ENCODE measurements around the gene ADAMTSL1. TPM values are rescaled to one million over a fixed set of nuclear protein-coding genes. Genes with fewer than 3 reads are reported as not detected.

The ADAMTSL1 gene
- total and polyA plus RNA-seq, 2 of the 13 experiments (the other 11 are each of a cell fraction or from before 2014, with no cell fraction given), result not detected

DNA sequence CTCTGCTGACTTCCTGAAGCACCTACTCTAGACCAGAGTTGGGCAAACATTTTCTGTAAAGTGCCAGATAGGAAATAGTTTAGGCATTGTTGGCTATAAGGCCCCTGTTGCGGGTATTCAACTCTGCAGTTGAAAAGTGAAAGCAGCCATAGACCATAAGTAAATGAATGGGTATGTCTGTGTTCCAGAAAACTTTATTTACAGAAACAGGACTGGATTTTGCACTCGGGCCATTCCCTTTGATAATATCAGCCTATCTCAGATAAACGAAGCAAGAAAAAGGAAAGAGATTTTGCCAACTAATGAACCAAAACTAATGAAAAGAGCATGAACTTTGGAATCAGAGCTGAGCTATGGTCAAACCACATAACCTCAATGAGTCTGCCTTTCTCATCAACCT, 374.7 kb downstream of the ADAMTSL1 start:
- ATAC-seq (no peak), DNase-seq (ENCODE audit: low spot score) (no peak), FAIRE-seq (no peak)
- 4% methylated on average over 3 of the region's 3 CpGs for WGBS (ENCODE audit: low lambda C conversion rate)
- Histone ChIP-seq H3K4me2 (ENCODE audit: low read depth, low read length) (no peak overlapping the region), H3K9me3 (ENCODE audit: low read length) (no peaks in the 10 kb centered on the region), H2AFZ (ENCODE audit: low read length) (no peak overlapping the region), H3K36me3 (replicated peaks in 1 of 2; ENCODE audit: control insufficient read depth in 1 of 2, insufficient read depth in 2 of 2, low read length in 2 of 2) (no peaks in the 10 kb centered on the region), H3K79me2 (ENCODE audit: insufficient read depth, low read length) (no peaks in the 10 kb centered on the region), H3K27me3 (ENCODE audit: control insufficient read depth in 1 of 2, insufficient read depth in 2 of 2, low read length in 2 of 2) (no peaks in the 10 kb centered on the region; a peak in 2 of 5 replicates), H3K4me1 (ENCODE audit: insufficient read depth, low read length) (no peaks in the 10 kb centered on the region), H3K4me3 (replicated peaks in 1 of 3; ENCODE audit: insufficient read depth in 1 of 3, low read depth in 2 of 3, low read length in 3 of 3) (no peak overlapping the region), H4K20me1 (ENCODE audit: insufficient read depth, low read length) (no peaks in the 10 kb centered on the region), H3K9ac (ENCODE audit: insufficient read depth, low read depth, low read length) (no peak overlapping the region), H3K27ac (ENCODE audit: extremely low read length, insufficient read depth, low read length) (no peak overlapping the region)
- no TSS peak for BruUV-seq (replicated peaks)
- ChIA-PET CTCF (ENCODE audit: low intra/inter-chr PET ratio, low total read pairs) (no interaction called here), POLR2A (no interaction called here)
- in situ Hi-C loops (cut with HindIII; ENCODE audit: extremely low pct_ligation_motif_present, low pct_unique_long_range_greater_than_20kb), result no loop called here
- intact Hi-C loops (cut with micrococcal nuclease; ENCODE audit: unreplicated experiment), result loop anchor here (10.0 kb wide), 1 partner anchor 596 kb away; no protein-coding TSS in a partner anchor
- TF ChIP-seq, protein P1, sequence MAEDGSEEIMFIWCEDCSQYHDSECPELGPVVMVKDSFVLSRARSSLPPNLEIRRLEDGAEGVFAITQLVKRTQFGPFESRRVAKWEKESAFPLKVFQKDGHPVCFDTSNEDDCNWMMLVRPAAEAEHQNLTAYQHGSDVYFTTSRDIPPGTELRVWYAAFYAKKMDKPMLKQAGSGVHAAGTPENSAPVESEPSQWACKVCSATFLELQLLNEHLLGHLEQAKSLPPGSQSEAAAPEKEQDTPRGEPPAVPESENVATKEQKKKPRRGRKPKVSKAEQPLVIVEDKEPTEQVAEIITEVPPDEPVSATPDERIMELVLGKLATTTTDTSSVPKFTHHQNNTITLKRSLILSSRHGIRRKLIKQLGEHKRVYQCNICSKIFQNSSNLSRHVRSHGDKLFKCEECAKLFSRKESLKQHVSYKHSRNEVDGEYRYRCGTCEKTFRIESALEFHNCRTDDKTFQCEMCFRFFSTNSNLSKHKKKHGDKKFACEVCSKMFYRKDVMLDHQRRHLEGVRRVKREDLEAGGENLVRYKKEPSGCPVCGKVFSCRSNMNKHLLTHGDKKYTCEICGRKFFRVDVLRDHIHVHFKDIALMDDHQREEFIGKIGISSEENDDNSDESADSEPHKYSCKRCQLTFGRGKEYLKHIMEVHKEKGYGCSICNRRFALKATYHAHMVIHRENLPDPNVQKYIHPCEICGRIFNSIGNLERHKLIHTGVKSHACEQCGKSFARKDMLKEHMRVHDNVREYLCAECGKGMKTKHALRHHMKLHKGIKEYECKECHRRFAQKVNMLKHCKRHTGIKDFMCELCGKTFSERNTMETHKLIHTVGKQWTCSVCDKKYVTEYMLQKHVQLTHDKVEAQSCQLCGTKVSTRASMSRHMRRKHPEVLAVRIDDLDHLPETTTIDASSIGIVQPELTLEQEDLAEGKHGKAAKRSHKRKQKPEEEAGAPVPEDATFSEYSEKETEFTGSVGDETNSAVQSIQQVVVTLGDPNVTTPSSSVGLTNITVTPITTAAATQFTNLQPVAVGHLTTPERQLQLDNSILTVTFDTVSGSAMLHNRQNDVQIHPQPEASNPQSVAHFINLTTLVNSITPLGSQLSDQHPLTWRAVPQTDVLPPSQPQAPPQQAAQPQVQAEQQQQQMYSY (CRISPR knock-in tag; IDR thresholded peaks at IDR 0.05), result no peak
- no peak for TF ChIP-seq ZNF777 (CRISPR knock-in tag; IDR thresholded peaks at IDR 0.05)
- no peak for TF ChIP-seq YY1 (IDR thresholded peaks at IDR 0.05; ENCODE audit: insufficient read depth, insufficient replicate concordance, low read depth, low read length)

DNA sequence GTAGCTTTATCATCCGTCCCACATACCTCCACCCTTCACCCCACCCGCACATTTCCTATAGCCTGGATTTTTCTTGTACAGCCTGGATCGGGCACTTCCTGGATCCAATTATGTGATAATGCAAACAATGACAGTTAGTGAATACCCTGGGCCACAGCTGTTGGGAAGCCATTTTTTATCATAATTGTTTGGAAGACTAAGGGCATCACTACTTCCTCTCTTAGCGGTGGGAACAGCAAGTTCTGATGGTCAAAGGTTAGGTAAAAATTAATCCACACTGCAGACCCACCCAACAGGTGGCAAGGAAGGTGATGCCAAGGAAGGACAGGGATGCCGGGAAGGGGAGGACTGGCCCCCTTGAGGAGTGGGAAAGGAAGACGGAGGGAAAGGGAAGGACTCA, 375.3 kb downstream of the ADAMTSL1 start:
- in situ Hi-C loops (cut with HindIII; ENCODE audit: extremely low pct_ligation_motif_present, low pct_unique_long_range_greater_than_20kb), result no loop called here
- WGBS (ENCODE audit: low lambda C conversion rate), result 77% methylated on average over 6 of the region's 6 CpGs
- H4K20me1 ChIP-seq (ENCODE audit: insufficient read depth, low read length), result no peaks in the 10 kb centered on the region
- no peaks in the 10 kb centered on the region for H3K9me3 ChIP-seq (ENCODE audit: low read length)
- no peak for DNase-seq (ENCODE audit: low spot score)
- no peak overlapping the region for H3K9ac ChIP-seq (ENCODE audit: insufficient read depth, low read depth, low read length)
- no peak overlapping the region for H3K4me2 ChIP-seq (ENCODE audit: low read depth, low read length)
- H2AFZ ChIP-seq (ENCODE audit: low read length), result no peak overlapping the region
- no peaks in the 10 kb centered on the region; a peak in 2 of 5 replicates for H3K27me3 ChIP-seq (ENCODE audit: control insufficient read depth in 1 of 2, insufficient read depth in 2 of 2, low read length in 2 of 2)
- TF ChIP-seq, protein P2, sequence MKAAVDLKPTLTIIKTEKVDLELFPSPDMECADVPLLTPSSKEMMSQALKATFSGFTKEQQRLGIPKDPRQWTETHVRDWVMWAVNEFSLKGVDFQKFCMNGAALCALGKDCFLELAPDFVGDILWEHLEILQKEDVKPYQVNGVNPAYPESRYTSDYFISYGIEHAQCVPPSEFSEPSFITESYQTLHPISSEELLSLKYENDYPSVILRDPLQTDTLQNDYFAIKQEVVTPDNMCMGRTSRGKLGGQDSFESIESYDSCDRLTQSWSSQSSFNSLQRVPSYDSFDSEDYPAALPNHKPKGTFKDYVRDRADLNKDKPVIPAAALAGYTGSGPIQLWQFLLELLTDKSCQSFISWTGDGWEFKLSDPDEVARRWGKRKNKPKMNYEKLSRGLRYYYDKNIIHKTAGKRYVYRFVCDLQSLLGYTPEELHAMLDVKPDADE (CRISPR knock-in tag; IDR thresholded peaks at IDR 0.05), result no peak
- no peak for TF ChIP-seq ZNF674 (CRISPR knock-in tag; IDR thresholded peaks at IDR 0.05; ENCODE audit: low read depth)
- TF ChIP-seq, protein P3, sequence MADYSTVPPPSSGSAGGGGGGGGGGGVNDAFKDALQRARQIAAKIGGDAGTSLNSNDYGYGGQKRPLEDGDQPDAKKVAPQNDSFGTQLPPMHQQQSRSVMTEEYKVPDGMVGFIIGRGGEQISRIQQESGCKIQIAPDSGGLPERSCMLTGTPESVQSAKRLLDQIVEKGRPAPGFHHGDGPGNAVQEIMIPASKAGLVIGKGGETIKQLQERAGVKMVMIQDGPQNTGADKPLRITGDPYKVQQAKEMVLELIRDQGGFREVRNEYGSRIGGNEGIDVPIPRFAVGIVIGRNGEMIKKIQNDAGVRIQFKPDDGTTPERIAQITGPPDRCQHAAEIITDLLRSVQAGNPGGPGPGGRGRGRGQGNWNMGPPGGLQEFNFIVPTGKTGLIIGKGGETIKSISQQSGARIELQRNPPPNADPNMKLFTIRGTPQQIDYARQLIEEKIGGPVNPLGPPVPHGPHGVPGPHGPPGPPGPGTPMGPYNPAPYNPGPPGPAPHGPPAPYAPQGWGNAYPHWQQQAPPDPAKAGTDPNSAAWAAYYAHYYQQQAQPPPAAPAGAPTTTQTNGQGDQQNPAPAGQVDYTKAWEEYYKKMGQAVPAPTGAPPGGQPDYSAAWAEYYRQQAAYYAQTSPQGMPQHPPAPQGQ (CRISPR knock-in tag; IDR thresholded peaks at IDR 0.05; ENCODE audit: borderline replicate concordance), result no peak
- no peak for TF ChIP-seq POLR2A (IDR thresholded peaks at IDR 0.05; ENCODE audit: insufficient read depth in 1 of 2, low read depth in 2 of 2, low read length in 2 of 2)
- TF ChIP-seq ZNF367 (CRISPR knock-in tag; IDR thresholded peaks at IDR 0.05; ENCODE audit: borderline replicate concordance), result no peak
- no peak for TF ChIP-seq ZNF263 (CRISPR knock-in tag; IDR thresholded peaks at IDR 0.05)
- TF ChIP-seq SMARCC2 (IDR thresholded peaks at IDR 0.05), result no peak
- ChIA-PET CTCF (ENCODE audit: low intra/inter-chr PET ratio, low total read pairs) (no interaction called here), POLR2A (no interaction called here)
- ATAC-seq, result no peak
- H3K79me2 ChIP-seq (ENCODE audit: insufficient read depth, low read length), result no peaks in the 10 kb centered on the region
- H3K36me3 ChIP-seq (replicated peaks in 1 of 2; ENCODE audit: control insufficient read depth in 1 of 2, insufficient read depth in 2 of 2, low read length in 2 of 2), result no peaks in the 10 kb centered on the region
- no peak for FAIRE-seq
- BruUV-seq (replicated peaks), result no TSS peak
- H3K4me1 ChIP-seq (ENCODE audit: insufficient read depth, low read length), result no peaks in the 10 kb centered on the region
- H3K27ac ChIP-seq (ENCODE audit: extremely low read length, insufficient read depth, low read length), result no peak overlapping the region
- H3K4me3 ChIP-seq (replicated peaks in 1 of 3; ENCODE audit: insufficient read depth in 1 of 3, low read depth in 2 of 3, low read length in 3 of 3), result no peak overlapping the region
- intact Hi-C loops (cut with micrococcal nuclease; ENCODE audit: unreplicated experiment), result loop anchor here (10.0 kb wide), 1 partner anchor 596 kb away; no protein-coding TSS in a partner anchor

Data from HepG2 (cell line).